DND-41 (cell line): ENCODE results near the gene FASN.

ENCODE experiments used
- ATAC-seq: fragments of 200-7000 bp; cut with Tn5 transposase; 3 replicates; pipeline ENCODE4 v1.9.1; 2021; ENCODE audit warnings: low read depth; ENCODE audit not compliant: insufficient read depth
- DNase-seq: peaks from one replicate; pipeline ENCODE4 v3.0.0-alpha.2; 2020
- H2AFZ ChIP-seq: 2 replicates; pipeline ENCODE4 v1.6.0; 2012; ENCODE audit warnings: low read depth, low read length
- H3K27ac ChIP-seq: 2 replicates; pipeline ENCODE4 v1.5.1; 2012; ENCODE audit warnings: low read length, inconsistent platforms
- H3K27me3 ChIP-seq: fragments of 200-600 bp; sonication (generic); 2 replicates; pipeline ENCODE4 v1.6.0; 2012; ENCODE audit warnings: low read length, mild to moderate bottlenecking, inconsistent platforms; ENCODE audit not compliant: insufficient read depth, poor library complexity
- H3K36me3 ChIP-seq: 2 replicates; pipeline ENCODE4 v1.5.1; 2012; ENCODE audit warnings: low read length, inconsistent platforms; ENCODE audit not compliant: insufficient read depth
- H3K4me1 ChIP-seq: 2 replicates; pipeline ENCODE4 v1.5.1; 2012; ENCODE audit warnings: mild to moderate bottlenecking, low read length; ENCODE audit not compliant: insufficient read depth
- H3K4me2 ChIP-seq: 2 replicates; pipeline ENCODE4 v1.6.0; 2012; ENCODE audit warnings: mild to moderate bottlenecking, moderate library complexity, low read length, inconsistent platforms; ENCODE audit not compliant: insufficient read depth
- H3K4me3 ChIP-seq, 2 experiments: fragments of 200-600 bp in 1 of 2; shearing (Covaris generic) in 1 of 2; 2 replicates each; pipeline ENCODE4 v1.5.1; 2012 to 2016; ENCODE audit warnings: inconsistent platforms in 2 of 2, low read length in 2 of 2, mild to moderate bottlenecking in 2 of 2, low read depth in 1 of 2, moderate library complexity in 1 of 2
- H3K79me2 ChIP-seq: 2 replicates; pipeline ENCODE4 v1.6.0; 2012; ENCODE audit warnings: low read length, inconsistent platforms; ENCODE audit not compliant: insufficient read depth
- H3K9ac ChIP-seq: 2 replicates; pipeline ENCODE4 v1.6.0; 2012; ENCODE audit warnings: low read depth, mild to moderate bottlenecking, inconsistent platforms, low read length, moderate library complexity
- H3K9me3 ChIP-seq: 2 replicates; pipeline ENCODE4 v1.5.1; 2012; ENCODE audit warnings: low read length, moderate library complexity, mild to moderate bottlenecking, inconsistent platforms; ENCODE audit not compliant: insufficient read depth, severe bottlenecking
- H4K20me1 ChIP-seq: 2 replicates; pipeline ENCODE4 v1.6.0; 2012; ENCODE audit warnings: low read length; ENCODE audit not compliant: insufficient read depth
- CTCF ChIP-seq: IDR thresholded peaks from 2 replicates; pipeline ENCODE4 v1.5.1; 2012; ENCODE audit warnings: borderline replicate concordance, low read length, moderate library complexity, mild to moderate bottlenecking; ENCODE audit not compliant: poor library complexity, severe bottlenecking; ENCODE audit errors: extremely low read depth
- EZH2 ChIP-seq: IDR thresholded peaks from 3 replicates; pipeline ENCODE4 v1.6.1; 2012; ENCODE audit warnings: borderline replicate concordance, low read depth, mild to moderate bottlenecking, moderate library complexity, low read length, inconsistent platforms; ENCODE audit not compliant: severe bottlenecking

The FASN gene

GRCh38 chr17:82121246-82121645, 23.2 kb upstream of the FASN start:
- TF ChIP-seq CTCF, result no peak
- TF ChIP-seq EZH2, result no peak

GRCh38 chr17:82120148-82120547, 22.1 kb upstream of the FASN start:
- Histone ChIP-seq H3K27ac (no peak overlapping the region), H3K4me3 (no peak overlapping the region), H3K4me1 (no peaks in the 10 kb centered on the region), H3K27me3 (no peaks in the 10 kb centered on the region), H4K20me1 (no peaks in the 10 kb centered on the region), H3K4me2 (no peak overlapping the region), H2AFZ (no peak overlapping the region), H3K9me3 (no peaks in the 10 kb centered on the region), H3K79me2 (no peaks in the 10 kb centered on the region), H3K36me3 (peaks cover 26% of the 10 kb centered on the region), H3K9ac (no peak overlapping the region)
- no peak for DNase-seq
- no peak for ATAC-seq
- TF ChIP-seq EZH2 (no peak), CTCF (no peak)

More at GRCh38 chr17:82121246-82121645, 23.2 kb upstream of the FASN start:
- Histone ChIP-seq H4K20me1 (no peaks in the 10 kb centered on the region), H2AFZ (no peak overlapping the region), H3K36me3 (peaks cover 26% of the 10 kb centered on the region), H3K79me2 (no peaks in the 10 kb centered on the region), H3K4me3 (no peak overlapping the region), H3K9ac (no peak overlapping the region), H3K9me3 (no peaks in the 10 kb centered on the region), H3K27me3 (no peaks in the 10 kb centered on the region), H3K27ac (no peak overlapping the region), H3K4me1 (peaks cover 1% of the 10 kb centered on the region), H3K4me2 (no peak overlapping the region)
- no peak for ATAC-seq
- DNase-seq, result no peak

- no peak overlapping the region for H3K4me2 ChIP-seq
- no peak overlapping the region for H3K4me3 ChIP-seq
- no peak overlapping the region for H2AFZ ChIP-seq
- H3K27ac ChIP-seq, result no peak overlapping the region
- H3K36me3 ChIP-seq, result peaks cover 33% of the 10 kb centered on the region
- no peak for TF ChIP-seq EZH2
- TF ChIP-seq CTCF, result no peak
- DNase-seq, result no peak
- ATAC-seq, result no peak
- H3K9ac ChIP-seq, result no peak overlapping the region
- no peaks in the 10 kb centered on the region for H3K27me3 ChIP-seq
- no peaks in the 10 kb centered on the region for H3K79me2 ChIP-seq
- H4K20me1 ChIP-seq, result no peaks in the 10 kb centered on the region
- H3K4me1 ChIP-seq, result no peaks in the 10 kb centered on the region
- H3K9me3 ChIP-seq, result no peaks in the 10 kb centered on the region
Measured at GRCh38 chr17:82118815-82119380, 20.9 kb upstream of the FASN start.
